Gastroesophageal sphincter (tissue), 3 donors: ENCODE results near the gene DPP7.

Experiments used
- CTCF ChIP-seq, 4 experiments: fragments of 200-600 bp in 2 of 4; fragments of 450-650 bp in 2 of 4; sonication (generic) in 1 of 4; IDR thresholded peaks; one replicate each; pipeline ENCODE4 v1.5.1; 2017 to 2019; ENCODE audit warnings: antibody characterized with exemption in 4 of 4, mild to moderate bottlenecking in 2 of 4, moderate library complexity in 2 of 4
- EP300 ChIP-seq: sonication (generic); formaldehyde crosslinking; IDR thresholded peaks from one replicate; pipeline ENCODE4 v1.6.1; 2017; ENCODE audit warnings: antibody characterized with exemption, mild to moderate bottlenecking
- POLR2AphosphoS5 ChIP-seq: sonication (generic); formaldehyde crosslinking; IDR thresholded peaks from one replicate; pipeline ENCODE4 v1.6.1; 2017; ENCODE audit warnings: antibody characterized with exemption

GRCh38 chr9:137114220-137114612 is 317 bp downstream of the DPP7 start:
- TF ChIP-seq CTCF (IDR thresholded peaks at IDR 0.05) (no peak), POLR2AphosphoS5 (no peak), EP300 (no peak)
